GM21447 (cell line): ENCODE data around the gene DAW1.

Experiments
- ATAC-seq: cut with Tn5 transposase; IDR thresholded peaks from one replicate; pipeline ENCODE4 v1.9.1; 2021; ENCODE audit not compliant: unreplicated experiment

DAW1 gene

DNA sequence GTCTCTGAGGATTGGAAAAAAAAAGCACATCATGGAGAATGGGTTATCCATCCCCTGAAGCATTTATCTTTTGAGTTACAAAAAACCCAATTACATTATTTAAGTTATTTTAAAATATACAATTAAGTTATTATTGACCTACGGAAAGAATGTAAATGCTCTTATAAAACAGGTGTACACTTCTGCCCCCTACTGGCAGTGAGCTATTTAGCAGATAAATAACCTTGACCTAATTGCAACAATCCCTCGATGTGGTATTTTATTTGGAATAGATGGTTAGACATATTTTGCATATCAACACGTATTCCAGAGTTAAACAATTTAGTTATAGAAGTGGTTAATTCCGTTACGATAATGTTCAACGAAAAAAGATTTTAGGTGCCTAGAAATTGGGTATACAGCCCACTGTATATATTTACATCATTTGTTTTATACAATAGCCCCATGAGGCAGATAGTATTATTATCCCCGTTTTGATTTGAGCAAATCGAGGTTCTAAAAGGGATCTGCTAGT is 9.1 kb upstream of the DAW1 start:
- ATAC-seq: no peak

DNA sequence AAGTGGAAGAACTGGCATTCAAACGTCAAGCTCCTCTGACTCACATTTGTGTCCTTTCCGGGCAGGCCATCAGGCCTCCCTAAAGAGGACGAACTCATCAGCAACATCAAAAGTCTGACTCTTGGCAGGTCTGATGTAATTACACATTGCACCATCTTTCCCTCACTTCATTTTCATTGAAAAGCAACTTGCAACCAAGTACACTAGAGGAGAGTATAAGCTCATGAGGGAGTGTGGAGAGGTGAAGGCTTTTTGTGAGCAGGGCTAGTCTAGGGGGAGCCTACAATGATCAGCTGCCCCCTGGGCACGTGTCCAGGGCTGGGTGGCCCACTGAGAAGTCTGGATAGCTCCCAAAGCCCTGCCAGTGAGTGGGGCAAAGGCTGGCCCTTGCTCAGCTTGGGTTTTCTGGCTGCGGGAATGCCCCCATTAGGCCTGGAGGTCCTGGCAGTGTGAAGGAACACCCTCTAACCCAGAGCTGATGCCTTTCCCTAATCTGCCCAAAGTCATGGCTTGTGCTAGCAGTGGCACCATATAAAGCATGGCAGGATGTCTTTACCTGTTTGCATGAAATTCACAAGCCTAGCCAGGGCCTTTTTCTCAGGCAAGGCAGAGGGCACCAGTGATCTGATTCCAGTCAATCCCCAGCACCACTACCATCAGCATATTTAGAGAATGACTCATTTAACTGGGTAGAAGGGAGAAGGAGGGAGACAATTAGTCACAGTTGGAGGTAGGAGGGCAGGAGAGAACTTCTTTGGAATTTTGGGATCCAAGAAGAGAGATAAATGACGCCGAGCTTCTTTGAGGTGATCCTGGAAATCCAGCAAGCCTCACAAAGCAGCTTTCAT is 8.5 kb upstream of the DAW1 start:
- ATAC-seq: no peak

DNA sequence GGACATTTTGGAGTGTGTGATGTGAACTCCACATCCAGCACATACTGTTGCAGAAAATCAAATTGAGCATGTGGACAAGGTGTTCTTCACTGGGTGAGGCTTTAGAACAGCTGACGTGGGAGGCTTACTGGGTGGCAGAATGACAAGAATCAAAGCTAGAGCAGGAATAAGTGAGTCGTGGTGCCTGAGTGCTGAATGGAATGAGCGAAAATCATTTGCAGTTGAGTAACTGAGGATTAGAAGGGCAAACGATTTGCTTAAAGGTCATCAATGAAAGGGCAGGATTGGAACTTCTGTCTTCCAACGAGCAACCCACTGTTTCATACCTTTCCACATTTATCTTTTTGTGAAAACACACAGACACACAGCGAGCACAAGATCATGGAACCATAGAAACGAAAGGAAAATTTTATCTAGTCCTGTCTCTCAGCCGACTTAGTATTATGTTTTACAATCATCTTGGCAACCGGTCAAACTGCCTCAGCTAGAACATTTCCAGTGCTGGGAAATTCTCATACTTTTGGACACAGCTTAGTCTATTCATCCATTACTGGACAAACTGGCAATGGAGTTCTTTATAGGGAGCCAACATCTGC is 7.2 kb upstream of the DAW1 start:
- ATAC-seq: no peak

DNA sequence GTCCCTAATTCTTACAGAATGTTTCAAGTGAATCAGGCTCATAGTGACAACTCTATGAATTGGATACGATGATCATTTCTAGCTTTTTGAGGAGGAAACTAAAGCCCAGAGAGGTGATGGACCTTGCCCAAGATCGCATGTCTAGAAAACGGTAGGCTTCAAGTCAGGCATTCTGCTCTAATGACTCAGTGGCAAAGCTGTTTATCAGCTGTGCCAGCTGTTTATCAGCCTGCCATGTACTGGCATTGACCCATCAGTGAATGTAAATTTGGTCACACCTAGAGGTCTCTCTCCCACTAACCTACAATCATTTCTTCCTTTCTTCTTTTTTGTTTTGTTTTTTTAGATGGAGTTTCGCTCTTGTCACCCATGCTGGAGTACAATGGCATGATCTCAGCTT is 6.1 kb upstream of the DAW1 start:
- no peak for ATAC-seq

DNA sequence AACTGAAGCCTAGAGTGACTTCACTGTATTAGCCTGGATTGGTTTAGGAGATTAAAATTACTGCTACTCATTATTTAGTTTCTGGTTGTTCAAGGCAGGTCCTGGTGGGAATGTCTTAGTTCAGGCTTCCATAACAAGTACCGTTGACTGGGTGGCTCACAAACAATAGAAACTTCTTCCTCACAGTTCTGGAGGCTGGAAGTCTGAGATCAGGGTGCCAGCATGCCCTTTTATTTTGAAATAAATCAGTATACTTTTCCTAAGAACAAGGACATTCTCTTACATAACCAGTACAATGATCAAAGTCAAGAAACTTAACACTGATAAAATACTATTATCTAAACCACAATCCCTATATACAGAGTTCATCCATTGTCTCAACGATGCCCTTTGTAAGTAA is 4.0 kb upstream of the DAW1 start:
- ATAC-seq: no peak

DNA sequence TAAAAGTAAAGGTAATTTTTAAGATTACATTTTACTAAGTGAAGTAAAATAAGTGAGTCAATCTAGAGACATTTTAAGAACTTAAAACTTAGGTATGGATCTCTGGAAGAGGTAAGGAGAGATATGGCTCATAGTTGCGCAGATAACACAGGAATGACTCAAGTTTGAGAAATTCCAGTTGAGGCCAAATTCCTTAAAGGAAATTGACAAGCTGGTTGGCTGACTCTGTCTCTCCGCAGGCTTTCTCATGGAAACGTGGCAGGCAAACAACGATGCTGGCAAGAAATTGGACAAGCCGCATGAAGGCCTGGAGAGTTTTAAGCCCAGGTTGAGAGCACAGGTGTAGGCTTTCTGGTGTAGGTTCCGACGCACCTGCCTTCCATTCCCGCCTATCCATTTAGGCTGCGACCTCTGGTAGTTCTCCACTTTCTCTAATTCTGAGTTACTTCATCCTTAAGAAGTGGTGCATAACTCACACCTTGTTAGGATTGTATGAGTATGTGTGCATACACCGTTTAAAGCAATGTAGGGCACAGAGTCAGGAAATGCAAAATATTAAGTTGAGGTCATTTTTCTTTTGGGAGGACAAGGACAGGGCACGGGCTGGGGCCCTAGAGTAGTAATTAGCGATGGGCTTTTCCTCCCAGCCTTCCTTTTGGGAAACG is 589 bp upstream of the DAW1 start:
- no peak for ATAC-seq

DNA sequence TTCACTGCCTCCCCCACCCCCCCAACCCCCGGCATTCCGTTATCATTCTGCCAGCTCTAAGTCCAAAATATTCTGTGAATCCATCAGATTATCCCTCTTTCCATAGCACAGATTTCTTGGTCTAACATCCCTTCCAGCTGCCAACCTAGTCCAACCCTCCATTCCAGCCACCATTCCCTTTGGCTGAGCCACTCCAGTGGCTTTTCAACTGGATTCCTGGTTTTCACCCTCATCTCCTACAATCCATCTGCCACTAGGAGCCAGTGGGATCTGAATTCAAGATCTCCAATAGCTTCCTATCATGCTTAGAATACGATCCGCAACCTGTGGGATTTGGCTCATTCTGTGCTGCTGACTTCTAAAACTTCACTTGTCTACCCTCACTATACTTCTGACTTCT is 1.2 kb downstream of the DAW1 start:
- ATAC-seq: no peak

DNA sequence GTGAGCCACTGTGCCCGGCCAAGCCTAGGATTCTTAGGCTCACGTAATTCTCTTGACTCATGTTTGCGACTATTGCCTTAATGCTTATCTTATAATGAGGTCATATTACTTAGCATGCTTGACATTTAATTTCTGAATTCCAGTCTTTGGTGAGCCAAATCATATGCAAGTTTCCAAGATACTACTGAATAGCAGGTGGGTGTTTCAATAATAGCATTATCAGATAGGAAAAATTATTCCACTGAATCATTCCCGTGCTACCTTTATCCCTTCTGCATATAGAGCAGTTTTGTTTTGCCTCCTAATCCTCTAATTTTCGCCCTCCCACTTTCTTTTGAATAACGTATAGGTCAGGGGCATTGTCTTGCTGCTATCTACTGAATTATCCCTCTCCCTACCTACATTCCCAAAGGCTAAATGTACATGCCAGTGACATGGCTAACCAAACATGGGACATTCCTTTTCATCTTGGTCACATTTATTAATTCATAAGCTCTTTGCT is 4.9 kb downstream of the DAW1 start:
- ATAC-seq: no peak

DNA sequence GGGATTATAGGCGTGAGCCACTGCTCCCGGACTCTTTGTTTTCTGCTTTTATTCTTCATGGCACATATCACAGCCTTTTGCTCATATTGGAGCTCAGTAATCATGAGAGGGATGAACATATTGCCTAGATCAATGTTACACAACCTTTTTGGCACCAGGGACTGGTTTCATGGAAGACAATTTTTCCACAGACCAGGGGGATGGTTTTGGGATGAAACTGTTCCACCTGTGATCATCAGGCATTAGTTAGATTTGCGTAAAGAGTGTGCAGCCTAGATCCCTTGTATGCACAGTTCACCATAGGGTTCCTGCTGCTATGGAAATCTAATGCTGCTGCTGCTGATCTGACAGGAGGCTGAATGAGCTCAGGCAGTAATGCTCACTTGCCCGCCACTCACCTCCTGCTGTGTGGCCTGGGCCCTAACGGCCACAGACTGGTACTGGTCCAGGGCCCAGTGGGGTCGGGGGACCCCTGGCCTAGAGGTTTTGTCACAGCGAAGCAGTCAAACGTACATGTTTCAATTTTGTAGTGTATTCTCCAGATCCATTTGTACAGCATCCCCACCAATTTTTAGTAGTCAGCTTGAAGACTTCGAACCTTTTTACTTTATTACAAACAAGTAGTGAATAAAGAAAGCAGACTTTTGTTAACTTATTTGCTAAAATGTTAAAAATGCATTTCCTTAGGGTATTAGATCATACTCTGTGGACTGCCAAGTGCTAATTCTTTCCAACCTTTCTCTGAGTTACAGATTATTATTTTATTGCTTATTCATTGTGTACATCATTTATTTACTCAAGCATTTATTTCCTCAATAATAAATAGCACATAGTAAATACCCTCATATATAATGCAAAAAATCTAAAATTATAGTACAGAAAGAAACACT is 6.2 kb downstream of the DAW1 start:
- no peak for ATAC-seq

DNA sequence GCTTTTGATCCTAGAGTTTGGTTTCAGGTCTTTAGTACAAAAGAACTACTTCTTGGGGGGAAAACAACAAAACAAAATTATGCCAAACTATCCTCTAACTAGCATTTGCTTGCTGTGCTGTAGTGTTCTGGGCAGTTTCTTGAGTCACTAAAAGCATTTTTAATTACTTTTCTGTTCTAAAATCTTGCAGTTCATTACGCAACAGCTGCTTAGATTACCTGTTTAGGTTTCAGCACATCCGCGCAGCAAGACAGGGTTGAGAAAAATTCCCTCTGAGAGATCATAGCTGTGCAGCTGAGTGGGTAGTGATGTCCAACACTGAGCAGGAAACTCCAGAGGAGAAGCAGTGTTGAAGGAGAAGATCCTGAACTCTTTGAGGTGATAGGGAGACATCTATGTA is 9.0 kb downstream of the DAW1 start:
- no peak for ATAC-seq

DNA sequence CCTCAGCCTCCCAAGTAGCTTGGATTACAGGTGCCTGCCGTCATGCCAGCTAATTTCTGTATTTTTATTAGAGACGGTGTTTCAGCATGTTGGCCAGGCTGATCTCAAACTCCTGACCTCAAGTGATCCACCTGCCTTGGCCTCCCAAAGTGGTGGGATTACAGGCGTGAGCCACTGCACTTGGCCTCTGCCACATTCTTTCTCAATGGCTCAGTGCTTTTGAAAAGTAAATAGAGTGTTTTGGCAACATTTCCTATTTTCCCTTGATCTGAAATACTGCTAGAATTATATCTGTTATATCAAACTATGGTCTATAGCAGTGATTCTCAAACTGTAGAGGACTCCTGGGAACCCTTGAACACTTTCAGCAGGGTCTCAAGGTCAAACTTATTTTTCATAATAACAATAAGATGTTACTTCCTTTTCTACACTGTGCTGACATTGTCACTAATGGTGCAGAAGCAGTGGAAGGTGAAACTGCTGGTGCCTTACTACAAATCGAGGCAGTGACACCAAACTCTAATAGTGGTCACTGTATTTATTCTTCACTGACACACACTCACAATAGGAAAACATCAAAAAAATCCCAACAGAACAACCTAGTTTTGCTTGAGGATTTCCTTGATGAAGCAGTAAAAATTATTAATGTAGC is 10.6 kb downstream of the DAW1 start:
- ATAC-seq: peak; percentile 70

DNA sequence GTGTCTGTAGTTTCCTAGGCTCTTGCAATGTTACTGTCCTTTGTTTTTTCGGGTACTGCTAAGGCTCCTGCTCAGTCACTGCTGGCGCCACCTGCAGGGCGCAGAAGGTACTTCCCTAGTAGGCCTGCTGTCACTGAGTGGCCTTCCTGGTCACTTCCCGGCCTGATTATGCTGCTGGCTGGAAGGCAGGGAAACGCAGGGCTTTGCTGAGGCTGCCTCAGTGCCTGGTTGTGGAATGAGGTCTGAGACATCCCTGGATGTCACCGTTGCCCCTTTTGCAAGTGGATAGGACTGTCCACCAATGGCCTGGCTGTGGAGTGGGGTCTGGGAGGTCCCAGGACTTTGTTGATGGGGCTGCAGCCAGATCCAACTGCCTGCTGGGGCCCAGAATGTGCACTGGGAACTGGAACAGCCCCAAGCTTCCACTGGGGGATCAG is 13.1 kb downstream of the DAW1 start:
- peak; percentile 86 for ATAC-seq

DNA sequence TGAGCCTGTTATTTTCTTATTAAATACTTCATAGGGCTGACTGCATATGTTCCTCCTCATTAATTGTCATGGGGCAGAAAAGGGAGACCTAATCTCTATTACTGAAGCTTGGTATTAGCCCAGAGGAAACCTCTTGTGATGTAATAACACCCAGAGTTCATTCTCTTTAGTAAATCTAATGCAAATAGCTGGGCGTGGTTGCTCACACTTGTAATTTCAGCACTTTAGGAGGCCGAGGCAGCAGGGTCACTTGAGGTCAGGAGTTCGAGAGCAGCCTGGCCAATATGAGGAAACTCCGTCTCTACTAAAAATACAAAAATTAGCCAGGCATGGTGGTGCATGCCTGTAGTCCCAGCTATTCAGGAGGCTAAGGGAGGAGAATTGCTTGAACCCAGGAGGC is 14.7 kb downstream of the DAW1 start:
- no peak for ATAC-seq

DNA sequence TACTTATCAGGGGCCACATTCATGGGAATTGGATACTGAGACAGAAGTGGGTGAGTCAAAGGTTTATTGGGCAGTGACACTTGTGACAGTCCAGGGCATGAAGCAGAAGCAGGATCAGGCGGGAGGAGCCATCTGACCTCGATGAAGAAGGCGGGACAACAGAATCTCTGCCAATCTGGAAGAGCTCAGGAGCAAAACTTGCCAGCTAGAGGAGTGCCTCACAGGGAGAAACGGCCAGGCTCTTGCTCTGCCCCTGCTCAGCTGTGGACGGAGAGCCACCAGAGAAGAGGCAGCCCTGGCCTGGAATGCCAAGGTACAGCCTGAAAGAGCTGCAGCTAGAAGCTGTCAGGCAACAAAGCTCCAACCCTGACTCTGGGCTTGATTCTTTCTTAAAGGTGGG is 16.9 kb downstream of the DAW1 start:
- no peak for ATAC-seq

DNA sequence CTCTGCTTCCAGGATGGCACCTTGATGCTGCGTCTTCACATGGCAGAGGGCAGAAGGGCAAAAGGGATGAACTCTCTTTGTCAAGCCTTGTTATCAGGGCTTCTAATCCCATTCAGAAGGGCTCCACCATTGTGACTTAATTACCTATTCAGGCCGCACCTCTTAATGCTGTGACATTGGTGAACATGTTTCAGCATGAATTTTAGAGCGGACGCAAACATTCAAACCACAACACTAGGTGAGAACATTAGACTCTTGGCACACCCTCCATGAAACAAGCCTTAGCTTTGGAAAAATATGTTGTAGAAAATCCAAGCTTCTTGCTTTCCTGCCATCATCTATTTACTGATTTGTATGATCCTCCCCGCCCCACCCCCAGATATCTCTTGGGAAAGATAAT is 17.9 kb downstream of the DAW1 start:
- no peak for ATAC-seq

DNA sequence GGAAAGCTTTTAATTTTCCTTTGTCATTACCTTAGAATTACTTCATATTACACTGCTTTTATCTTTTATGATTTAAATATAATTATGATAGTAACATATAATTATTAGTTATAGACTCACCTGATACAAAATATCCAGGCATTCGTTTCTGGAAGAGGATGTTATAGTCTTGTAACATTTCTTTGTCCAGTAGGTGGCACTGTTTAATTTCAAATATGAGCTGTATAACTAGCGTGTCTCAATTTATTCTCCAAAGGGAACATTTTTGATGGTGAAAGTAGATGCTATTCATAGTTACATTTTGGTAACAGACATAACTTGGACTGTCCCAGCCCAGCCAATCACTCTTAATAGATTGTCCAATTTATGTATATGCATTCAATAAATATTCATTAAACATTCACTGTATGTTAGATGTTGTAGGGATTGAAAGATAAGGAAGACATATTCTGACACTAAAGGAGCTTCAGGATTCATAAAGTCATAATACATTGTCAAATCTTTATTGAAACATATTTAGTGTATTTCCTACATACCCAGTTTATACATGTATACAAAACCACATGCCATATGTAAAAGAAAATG is 19.2 kb downstream of the DAW1 start:
- ATAC-seq: peak; percentile 66

DNA sequence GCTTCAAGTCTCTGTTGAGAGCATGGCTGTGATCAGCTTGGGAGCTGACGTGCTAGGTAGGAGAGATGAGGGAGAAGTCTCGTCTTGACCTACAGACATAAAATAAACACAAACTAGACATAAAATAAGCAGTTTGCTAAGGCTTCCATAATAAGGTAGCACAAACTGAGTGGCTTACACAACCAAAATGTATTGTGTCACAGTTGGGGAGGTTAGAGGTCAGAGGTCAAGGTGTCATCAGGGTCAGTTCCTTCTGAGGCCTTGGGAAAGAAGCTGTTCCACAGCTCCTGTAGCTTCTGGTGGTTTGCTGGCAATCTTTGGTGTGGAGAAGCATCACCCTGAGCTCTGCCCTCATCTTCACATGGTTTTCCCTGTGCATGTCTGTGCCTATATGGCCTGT is 20.2 kb downstream of the DAW1 start:
- ATAC-seq: no peak

DNA sequence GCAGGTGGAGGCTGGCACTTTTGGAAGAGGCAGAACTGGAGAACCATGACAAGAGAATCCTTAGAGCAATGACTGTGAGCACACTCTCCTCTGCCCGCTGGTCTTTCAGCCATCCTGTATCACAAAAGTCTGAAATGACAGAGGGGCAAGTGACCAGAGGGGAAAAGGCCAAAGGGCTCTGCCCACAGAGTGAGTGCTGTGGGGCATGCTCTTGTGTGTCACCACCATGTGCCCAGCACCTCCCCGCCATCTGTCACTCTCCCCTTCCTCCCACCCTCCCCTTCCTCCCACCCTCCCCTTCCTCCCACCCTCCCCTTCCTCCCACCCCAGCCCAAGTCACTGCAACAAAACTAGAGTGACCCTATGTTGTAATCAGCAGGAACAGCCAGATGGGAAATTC is 31.9 kb downstream of the DAW1 start:
- ATAC-seq: no peak

DNA sequence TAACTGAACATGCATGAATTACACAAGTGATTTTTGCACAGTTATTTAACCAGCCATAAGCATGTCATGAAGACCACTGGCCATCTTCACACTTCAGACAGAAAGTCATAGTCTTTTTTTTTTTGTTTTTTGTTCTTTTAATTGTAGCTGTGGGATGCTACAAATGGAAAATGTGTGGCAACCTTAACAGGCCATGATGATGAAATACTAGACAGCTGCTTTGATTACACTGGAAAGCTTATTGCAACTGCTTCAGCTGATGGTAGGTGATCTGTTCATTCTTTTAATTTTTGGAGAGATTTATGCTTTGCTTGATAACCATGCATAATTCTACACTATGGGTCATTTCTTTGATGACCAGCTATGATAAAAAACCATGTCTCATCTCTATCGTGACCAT is 35.6 kb downstream of the DAW1 start:
- no peak for ATAC-seq
